Measurements from ENCODE around the gene UBE2Q1. TPM values are rescaled to one million over a fixed set of nuclear protein-coding genes. Genes with fewer than 3 reads are reported as not detected.
"Not testable (repeated sequence)": the region's sequence is repeated elsewhere in the genome, so short reads cannot be mapped to it uniquely, and the experiment has no call there.

UBE2Q1 gene
- polyA plus RNA-seq, 1 donor, result 64.5 TPM

DNA sequence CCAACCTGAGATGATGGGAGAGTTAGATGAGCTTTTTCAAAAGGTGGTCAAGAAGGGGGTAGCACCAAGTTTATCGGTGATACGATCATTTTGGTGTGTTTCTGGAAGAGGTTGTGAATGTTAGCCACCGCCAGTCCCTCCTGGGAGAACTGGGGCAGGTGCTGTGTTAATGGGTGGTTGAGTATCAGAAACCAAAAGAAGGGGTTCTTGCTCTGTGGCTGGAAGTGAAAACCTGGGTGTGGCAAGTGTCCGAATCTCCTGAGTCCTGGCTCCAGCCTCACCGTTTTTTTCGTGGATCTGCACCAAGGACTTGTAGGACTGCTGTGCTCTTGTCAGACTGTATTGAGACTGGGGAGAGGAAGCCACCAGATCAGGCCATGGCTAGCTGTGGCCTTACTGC lies 7.8 kb downstream of the UBE2Q1 start:
- DNase-seq (ENCODE audit: low read depth), result no peak

DNA sequence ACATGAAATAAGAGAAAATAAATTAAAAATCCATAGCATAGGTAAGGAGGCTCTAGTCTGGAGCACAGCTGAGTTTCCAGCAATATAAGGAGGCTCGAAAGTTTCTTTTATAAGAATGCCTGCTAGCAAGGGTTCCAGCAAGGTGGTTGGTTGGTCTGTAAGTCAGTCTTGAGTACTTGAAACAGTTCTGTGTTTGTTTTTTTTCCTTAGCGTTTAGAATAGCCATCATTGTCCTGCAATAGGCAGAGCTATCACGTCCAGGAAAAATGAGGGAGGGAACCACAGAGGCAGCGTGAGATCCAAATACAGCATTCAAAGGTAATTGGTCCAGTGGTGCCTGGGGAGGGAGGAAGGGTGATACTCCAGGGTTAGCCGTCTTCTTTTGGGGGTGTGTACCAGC lies 8.4 kb downstream of the UBE2Q1 start:
- no peak for DNase-seq (ENCODE audit: low read depth)

DNA sequence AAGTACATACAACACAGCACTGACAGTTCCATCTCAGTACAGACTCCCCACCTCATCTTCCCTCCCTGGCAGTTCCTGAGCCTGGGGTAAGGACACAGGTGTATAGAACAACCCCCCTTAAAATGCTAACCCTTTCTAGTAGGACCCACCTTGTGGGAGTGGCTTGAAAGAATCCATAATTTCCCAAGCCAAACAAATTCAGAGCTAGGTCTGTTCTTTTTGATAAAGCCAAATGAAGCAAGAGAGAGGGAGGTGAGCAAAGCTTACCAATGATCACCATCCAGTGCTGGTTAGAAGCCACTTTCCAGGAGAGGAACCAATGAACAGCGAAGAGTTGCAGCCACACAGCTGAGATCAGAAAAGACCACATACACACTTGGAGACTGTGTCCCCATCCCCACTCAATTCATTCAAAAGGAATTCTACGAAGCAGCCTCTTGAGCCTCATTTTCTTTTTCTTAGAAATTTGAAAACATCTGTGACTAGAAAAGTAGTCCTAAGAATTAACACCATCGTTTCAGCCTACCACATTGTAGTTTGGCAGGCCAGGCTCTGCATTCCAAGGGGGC lies 9.2 kb downstream of the UBE2Q1 start:
- DNase-seq (ENCODE audit: low read depth), result no peak

DNA sequence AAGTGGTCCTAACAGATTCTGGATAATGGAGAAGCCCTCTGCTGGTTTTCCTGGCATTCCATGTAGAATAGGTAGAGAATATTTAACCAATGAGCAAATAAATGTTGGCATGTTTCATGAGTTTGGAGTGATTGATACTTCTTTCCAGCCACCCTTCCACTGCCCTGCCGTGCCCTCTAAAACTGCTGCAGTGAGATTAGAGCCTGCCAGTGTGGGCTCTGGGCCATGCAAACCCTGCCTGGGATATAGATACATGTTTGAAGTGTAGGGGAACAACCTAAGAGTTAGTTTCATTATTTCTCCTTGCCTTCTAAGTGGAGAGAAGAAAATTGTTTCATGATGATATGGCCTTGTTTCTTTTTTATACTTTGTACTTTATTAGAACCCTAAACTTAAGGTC lies 10.4 kb downstream of the UBE2Q1 start:
- DNase-seq (ENCODE audit: low read depth), result no peak

DNA sequence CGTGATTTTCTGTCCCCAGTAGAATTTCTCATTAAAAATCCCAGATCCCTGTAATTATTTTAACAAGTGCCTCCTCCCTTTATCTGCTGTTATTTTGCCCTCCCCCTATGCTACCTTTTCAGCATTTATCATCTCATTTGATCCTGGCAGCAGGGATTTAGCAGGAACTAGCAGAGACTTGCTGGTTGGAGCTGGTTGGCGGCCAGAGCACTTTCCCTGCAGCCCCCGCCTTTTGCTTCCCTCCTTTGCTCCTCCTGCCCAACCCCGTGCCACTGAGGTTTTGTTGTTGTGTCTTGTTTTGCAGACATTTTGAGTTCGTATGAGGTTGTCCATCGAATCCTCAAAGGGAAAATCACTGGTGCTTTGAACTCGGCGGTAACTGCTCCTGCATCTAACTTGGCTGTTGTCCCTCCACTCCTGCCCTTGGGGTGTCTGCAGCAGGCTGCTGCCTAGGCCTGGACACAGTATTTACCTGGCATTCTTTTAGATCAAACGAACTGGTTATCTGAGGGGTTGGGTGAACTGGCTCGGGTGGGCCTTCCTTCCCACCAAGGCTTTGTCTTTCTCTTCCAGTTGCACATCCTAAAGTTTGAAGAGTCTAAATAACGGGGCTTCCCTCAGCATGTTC lies 11.2 kb downstream of the UBE2Q1 start:
- DNase-seq (ENCODE audit: low read depth), result no peak

DNA sequence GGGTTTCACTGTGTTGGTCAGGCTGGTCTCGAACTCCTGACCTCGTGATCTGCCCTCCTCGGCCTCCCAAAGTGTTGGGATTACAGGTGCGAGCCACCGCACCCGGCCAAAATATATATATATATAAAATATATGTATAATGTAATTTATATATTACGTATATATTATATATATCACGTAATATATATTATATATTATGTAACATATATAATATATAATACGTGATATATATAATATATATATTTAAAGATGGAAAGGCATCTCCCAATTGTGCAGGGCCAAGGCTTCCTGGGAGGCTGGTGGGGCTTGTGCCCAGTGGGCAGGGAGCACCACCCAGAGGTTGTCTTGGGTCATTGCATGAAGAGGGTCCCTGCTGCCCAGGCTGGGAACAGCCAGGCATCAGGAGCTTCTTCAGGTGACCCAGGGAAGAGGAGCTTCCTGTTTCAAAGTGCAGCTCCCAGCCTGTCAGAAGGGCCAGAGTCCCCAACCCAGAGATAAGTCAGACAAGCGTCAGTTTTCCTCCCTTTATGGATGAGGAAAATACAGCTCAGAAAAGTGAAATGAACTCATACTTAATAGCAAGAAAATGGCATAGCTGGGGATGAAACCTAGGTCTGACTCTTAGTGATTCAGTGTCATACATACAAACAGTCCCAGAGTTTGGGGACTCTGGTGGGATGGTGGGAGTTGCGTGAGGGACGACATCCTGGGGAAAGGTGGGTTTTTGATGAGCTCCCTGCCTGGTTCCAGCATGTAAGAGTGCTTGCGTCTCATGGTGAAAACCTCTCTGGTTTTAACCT lies 12.0 kb downstream of the UBE2Q1 start:
- no peak for DNase-seq (ENCODE audit: low read depth)

DNA sequence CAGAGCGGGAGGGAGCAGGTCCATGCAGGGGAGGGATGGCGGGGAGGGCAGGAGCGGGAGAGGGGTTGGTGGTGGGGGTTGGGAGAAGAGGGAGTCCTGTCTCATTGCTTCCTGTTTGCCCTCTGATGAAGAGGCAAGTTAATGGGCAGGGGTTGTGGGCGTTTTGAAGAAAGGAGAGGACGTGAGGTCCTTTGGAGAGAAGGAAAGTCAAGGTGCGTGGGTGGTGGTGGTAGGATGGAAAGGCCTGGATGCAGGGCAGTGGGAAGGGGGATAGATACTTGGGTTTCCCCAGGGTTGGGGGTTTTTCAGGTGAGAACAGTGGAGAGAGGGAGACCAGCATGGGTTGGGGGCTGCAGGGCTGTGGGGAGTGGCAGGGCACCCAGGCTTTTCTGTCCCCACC lies 17.2 kb downstream of the UBE2Q1 start:
- DNase-seq (ENCODE audit: low read depth), result no peak

DNA sequence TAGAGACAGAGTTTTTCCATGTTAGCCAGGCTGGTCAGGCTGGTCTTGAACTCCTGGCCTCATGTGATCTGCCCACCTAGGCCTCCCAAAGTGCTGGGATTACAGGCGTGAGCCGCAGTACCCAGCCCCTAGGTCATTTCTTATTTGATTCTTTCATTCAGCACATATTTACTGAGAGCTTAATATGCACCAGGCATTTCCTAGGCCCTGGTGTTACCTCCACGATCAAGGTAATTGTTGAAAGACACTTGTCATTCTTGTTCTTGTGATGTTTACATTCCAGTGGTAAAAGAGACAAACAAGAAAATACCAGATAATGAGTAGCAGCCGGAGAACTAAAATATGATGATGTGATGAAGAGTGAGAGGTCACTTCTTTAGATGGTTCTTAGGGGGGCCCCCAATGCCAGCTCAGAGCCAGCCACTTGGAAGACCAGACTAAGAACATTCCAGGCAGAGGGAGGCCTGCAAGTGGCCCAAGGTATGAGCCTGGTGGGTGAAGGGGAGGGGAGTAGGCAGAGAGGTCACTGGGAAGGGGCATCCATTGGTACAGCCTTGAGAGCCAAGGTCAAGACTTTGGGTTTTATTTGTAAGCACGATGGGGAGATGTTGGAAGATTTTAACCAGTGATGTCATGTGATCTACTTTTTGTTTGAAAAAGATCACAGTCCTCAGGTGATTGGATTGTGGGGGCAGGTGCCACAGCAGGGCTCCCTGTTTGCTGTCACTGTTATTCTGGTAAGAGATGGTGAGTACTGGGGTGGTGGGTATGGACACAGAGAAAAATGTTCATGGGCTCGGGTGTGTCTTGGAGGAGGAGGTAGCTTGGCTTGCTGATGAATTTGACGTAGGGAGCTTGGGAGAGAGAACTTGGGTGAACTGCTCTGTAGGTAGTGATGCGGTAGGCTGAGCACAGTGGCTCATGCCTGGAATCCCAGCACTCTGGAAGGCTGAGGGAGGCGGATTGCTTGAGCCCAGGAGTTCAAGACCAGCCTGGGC lies 18.7 kb downstream of the UBE2Q1 start:
- DNase-seq (ENCODE audit: low read depth), result no peak

DNA sequence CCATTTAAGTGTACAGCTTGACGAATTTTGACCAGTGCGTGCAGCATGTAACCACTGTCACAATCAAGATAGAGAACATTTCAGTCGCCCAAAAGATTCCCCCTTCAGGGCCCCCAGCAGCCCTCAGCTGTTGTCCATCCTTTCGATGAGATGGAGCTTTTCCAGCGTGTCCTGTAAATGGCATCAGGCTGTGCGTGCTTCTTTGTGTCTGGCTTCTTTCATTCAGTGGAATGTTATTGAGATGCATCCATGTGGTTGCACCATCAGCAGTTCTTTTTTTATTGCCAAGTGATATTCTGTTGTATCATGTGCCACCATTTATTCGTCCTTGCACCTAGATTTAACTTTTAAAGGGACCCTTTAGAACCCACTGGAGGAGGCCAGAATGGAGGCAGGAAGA lies 21.9 kb downstream of the UBE2Q1 start:
- no peak for DNase-seq (ENCODE audit: low read depth)

DNA sequence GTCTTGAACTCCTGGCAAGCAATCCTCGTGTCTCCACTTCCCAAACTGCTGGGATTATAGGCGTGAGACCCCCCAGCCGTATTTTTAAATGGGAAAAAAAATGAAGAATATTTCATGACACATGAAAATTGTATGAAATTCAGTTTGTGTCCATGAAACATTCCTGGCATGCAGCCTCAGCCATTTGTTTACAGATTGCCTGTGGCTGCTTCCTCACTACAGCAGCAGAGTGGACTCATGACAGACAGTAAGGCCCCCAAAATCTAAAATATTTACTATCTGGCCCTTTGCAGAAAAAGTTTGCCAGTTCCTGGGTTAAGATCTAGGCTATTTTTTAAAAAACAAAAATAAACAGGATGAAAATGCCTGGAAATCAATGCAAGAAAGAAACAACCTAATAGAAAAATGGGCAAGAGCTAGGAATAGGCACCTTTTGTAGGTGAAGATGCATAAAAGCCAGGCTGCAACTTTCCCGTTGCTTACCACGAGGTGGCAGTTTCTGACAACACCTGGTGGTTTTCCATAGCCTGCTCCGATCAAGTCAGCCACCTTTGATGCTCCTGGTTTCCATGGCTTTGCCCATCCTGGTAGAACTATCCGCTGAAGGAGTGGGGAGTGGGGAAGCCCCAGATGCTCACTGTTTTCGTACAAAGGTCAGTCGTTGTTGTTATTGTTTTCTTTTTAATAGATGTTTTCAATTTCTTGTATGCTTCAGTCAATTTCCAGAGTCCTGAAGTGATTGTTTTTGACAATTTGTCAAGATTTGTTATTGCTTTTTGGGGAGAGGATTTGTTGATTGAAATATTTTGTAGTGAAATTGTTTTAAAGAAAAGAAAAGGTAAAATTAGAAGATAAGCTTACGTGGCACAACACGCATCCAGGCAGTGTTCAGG lies 24.3 kb downstream of the UBE2Q1 start:
- no peak for DNase-seq (ENCODE audit: low read depth)

DNA sequence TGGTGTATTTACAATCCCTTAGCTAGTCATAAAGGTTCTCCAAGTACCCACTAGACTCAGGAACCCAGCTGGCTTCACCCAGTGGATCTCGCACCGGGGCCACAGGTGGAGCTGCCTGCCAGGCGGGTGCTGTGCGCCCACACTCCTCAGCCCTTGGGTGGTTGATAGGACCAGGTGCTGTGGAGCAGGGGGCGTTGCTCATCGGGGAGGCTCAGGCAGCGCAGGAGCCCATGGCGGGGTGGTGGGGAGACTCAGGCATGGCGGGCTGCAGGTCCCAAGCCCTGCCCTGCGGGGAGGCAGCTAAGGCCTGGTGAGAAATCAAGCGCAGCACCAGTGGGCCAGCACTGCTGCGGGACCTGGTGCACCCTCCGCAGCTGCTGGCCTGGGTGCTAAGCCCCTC lies 26.5 kb downstream of the UBE2Q1 start:
- not testable (repeated sequence) for DNase-seq (ENCODE audit: low read depth)

DNA sequence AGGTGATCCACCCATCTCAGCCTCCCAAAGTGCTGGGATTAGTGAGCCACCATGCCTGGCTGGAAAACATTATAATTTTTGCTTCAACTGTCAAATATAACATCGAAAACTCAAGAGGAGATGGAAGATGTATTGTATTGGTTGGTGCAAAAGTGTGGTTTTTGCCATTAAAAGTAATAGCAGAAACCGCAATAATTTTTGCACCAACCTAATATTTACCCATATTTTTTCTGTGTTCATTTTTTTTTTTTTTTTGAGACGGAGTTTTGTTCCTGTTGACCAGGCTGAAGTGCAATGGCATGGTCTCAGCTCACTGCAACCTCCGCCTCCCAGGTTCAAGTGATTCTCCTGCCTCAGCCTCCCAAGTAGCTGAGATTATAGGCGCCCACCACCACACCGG lies 29.2 kb downstream of the UBE2Q1 start:
- no peak for DNase-seq (ENCODE audit: low read depth)

DNA sequence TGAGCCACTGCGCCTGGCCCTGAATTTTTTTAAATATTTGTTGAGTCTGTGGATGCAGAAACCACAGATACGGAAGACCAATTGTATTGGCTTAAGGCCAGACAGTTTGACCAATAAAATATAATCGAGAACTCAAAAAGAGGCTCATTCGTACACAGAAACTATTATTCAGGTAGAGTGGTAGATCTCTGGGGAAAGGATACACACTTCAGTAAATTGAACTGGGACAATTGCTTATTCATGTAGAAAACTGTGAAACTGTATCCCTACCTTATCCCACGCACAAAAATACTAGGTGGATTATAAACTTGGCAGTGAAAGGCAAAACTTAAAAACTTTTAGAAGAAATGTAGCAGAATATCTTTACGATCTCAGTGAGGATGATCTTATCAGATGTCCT lies 31.3 kb downstream of the UBE2Q1 start:
- no peak for DNase-seq (ENCODE audit: low read depth)

DNA sequence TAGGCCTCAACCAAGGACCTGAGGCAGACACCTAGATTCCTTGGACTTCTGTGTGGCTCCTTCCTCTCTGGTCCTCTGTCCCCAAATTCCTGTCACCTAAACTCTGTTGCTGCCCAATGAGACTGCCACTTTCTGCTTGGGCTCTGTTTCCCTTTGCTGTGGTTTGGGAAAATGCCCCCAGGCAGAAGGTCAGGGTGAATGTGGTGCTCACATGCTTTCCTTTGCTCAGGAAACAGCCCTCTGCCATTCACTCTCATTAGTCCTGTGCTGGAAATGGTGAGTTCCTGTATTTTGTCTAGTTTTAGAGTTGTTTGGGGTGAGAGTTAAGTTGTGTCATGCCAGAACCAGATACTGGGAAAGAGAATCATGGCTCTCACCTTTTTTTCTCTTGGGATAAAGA lies 33.6 kb downstream of the UBE2Q1 start:
- DNase-seq (ENCODE audit: low read depth), result no peak

DNA sequence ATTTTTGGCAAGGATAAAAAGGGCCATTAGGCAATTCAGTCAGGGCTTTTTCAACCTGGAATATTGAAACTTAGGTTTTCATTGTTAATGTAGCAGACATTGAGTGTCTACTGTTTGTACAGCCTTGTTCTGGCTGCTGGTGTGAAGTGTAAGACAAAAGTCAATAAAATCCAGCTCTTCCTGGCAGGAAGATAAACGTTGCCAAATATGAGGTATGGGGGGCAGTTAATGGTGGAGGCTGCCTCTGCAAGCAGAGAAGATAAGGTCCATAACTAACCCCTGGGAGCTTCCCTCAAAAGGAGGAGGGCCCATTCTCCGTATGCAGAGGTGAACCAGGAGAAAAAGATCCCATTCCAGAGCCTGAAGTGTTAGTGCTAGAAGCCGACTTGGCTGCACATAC lies 36.8 kb downstream of the UBE2Q1 start:
- DNase-seq (ENCODE audit: low read depth), result no peak

DNA sequence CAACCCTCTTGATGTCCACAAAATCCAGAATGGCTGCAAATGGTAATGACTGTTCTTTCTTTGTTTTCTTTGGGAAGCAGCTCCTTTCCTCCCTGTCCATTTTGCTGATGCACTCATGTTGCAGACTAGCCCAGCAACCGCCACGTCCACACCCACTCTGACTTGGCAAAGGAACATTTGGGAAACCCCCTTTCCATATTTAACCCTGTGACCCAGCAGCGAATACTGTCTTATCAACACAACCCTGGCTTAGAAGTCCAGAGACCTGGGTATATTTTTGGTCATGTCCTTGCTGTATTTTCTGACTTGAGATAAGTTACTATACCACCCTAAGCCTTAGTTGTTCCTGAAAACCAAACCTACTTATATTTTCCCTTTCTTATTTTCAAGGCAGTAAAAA lies 38.1 kb downstream of the UBE2Q1 start:
- DNase-seq (ENCODE audit: low read depth), result no peak

DNA sequence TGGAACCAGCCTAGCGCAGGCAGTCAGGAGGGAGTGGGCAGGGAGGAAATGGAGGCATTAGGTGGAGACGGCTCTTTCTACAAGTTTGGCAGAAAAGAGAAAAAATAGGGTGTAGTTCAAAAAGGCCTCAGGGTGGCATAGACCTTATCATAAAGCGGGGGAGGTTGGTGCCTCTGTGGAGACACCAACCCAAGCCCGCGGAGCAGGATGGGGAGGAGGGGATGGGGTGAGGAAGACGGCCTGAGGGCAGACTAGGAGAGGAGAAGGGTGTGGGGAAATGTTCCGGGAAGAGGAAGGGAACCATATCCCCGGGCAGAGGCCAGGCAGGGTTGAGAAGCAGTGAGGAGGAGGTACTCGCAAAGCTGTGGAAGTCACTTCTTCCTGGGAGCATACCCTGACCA lies 38.9 kb downstream of the UBE2Q1 start:
- DNase-seq (ENCODE audit: low read depth), result no peak

DNA sequence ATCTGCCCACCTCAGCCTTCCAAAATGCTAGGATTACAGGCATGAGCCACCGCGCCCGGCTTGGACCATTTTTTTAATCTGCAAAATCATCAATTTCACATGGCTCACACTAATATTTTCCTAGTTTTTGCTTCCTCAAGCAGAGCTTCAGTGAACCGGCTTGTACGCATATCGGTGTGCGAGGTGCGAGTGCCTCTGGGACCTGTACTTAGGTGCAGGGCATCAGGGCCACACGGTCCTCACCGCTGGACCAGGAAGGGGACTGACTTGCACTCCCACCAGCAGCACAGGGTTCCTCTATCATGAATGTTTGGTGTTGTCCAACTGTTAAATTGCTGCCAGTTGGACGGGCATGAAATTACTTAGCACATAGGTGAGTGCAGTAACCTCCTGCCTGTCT lies 40.8 kb downstream of the UBE2Q1 start:
- no peak for DNase-seq (ENCODE audit: low read depth)

DNA sequence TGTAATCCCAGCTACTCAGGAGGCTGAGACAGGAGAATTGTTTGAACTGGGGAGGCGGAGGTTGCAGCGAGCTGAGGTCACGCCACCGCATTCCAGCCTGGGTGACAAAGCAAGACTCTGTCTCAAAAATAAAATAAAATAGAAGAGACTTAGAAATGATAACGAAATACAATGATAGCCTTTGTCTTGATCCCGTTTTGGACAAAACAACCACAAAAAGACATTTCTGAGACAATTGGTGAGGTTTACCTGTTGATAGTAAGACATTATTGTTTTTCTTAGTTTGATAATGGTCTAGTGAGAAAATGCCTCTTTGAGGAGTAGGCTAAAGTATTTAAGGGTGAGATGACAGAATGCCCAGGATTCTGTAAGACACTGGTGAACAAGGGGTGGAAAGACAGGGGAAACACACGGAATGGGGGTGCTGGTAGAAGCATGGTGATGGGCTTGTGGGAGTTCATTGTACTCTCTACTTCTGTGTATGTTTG lies 44.4 kb downstream of the UBE2Q1 start:
- no peak for DNase-seq (ENCODE audit: low read depth)

DNA sequence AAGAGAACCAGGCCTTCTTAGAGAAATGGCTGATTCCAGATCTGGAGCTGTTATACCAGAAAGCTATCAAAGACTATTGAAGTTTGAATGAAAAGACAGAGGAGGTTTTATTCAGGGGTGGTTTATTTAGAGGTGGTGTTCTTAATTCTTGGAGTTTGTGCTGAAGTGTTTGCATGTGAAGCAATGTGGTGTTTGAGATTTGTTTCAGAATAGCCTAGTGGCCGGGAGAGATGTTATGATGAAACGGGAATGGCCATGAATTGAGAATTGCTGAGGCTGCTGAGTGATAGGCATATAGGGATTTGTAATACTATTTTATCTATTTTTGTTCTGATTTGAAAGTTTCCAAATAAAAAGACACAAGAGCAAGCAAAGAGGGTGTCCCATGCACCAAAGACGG lies 45.7 kb downstream of the UBE2Q1 start:
- no peak for DNase-seq (ENCODE audit: low read depth)

DNA sequence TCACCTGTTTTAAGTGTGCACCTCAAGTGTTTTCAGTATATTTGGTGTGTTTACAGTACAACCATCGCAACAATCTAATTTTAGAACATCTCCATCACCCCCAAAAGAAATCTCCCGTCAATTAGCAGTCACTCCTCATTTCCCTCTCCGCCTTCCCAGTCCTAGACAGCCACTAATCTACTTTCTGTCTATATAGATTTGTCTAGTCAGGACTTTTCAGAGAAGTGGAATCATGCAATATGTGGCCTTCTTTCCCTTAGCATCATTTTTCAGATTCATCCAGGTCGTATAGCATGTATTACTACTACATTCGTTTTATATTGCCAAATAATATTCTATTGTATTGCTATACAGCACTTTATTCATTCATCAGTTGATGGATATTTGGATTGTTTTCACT lies 54.6 kb downstream of the UBE2Q1 start:
- DNase-seq (ENCODE audit: low read depth), result no peak

Measured in forelimb muscle (tissue), 1 donor.